T47D (cell line): ENCODE measurements around the gene COPA.
"Not testable (repeated sequence)": the region's sequence is repeated elsewhere in the genome, so short reads cannot be mapped to it uniquely, and the experiment has no call there.

Experiments
- DNase-seq, 2 experiments: peaks; one replicate each; pipeline versions ENCODE4 v3.0.0 to v3.0.0-alpha.2; 2011 to 2012; ENCODE audit warnings: low read depth in 1 of 2, low spot score in 1 of 2
- JUND ChIP-seq: IDR thresholded peaks from 2 replicates; pipeline ENCODE4 v1.6.1; 2012; ENCODE audit warnings: low read depth
- in situ Hi-C: cut with HindIII; loops from 2 replicates; pipeline ENCODE4 v1.10.0; 2016; ENCODE audit warnings: low sequenced_read_pairs, low pct_unique_long_range_greater_than_20kb

COPA gene

GRCh38 chr1:160300173-160300572 lies 42.9 kb downstream of the COPA start:
- in situ Hi-C loops: no loop called here
- DNase-seq: no peak
- TF ChIP-seq JUND: no peak

- no peak for TF ChIP-seq JUND
- in situ Hi-C loops: no loop called here
- DNase-seq: no peak
Measured at GRCh38 chr1:160296036-160296435, 47.0 kb downstream of the COPA start.

- TF ChIP-seq JUND: no peak
- in situ Hi-C loops: no loop called here
- no peak for DNase-seq
Measured at GRCh38 chr1:160293020-160293968, 49.8 kb downstream of the COPA start.

- no peak for TF ChIP-seq JUND
- in situ Hi-C loops: no loop called here
Measured at GRCh38 chr1:160291248-160292220, 51.5 kb downstream of the COPA start.

GRCh38 chr1:160287769-160288168 lies 55.3 kb downstream of the COPA start:
- in situ Hi-C loops: not testable (repeated sequence)

More at GRCh38 chr1:160291248-160292220, 51.5 kb downstream of the COPA start:
- peak; percentile 69 to 87 for DNase-seq

GRCh38 chr1:160285506-160285905 lies 57.5 kb downstream of the COPA start:
- TF ChIP-seq JUND: no peak
- no peak for DNase-seq
- in situ Hi-C loops: no loop called here

More at GRCh38 chr1:160287769-160288168, 55.3 kb downstream of the COPA start:
- DNase-seq: not testable (repeated sequence)

GRCh38 chr1:160284782-160285344 lies 58.2 kb downstream of the COPA start, which contains the start of gene PEX19:
Gene PEX19, minus strand, starts transcription at chr1:160285133. Its CDS starts 9 bp downstream, at chr1:160285124.
- peak; percentile 92 to 96 for DNase-seq
- in situ Hi-C loops: no loop called here
- TF ChIP-seq JUND: no peak

- no peak for TF ChIP-seq JUND
- peak; percentile 18 to 44 for DNase-seq
- in situ Hi-C loops: no loop called here
Measured at GRCh38 chr1:160284220-160284781, 58.7 kb downstream of the COPA start.

GRCh38 chr1:160282807-160283206 lies 60.2 kb downstream of the COPA start:
- DNase-seq: no peak
- no peak for TF ChIP-seq JUND
- in situ Hi-C loops: no loop called here

- no peak for TF ChIP-seq JUND
- in situ Hi-C loops: no loop called here
- no peak for DNase-seq
Measured at GRCh38 chr1:160277987-160278386, 65.1 kb downstream of the COPA start.

- in situ Hi-C loops: no loop called here
- no peak for TF ChIP-seq JUND
Measured at GRCh38 chr1:160277330-160277729, 65.7 kb downstream of the COPA start.

GRCh38 chr1:160271025-160271424 lies 72.0 kb downstream of the COPA start:
- in situ Hi-C loops: no loop called here
- DNase-seq: no peak
- TF ChIP-seq JUND: no peak

More at GRCh38 chr1:160277330-160277729, 65.7 kb downstream of the COPA start:
- no peak for DNase-seq
